Putamen (tissue), 1 donor: ENCODE measurements around the gene ATP8A2.
"Not testable (repeated sequence)": the region's sequence is repeated elsewhere in the genome, so short reads cannot be mapped to it uniquely, and the experiment has no call there.

ENCODE experiments used
- DNase-seq: peaks from one replicate; pipeline ENCODE4 v3.0.0-alpha.2; 2016; ENCODE audit warnings: low spot score

ATP8A2 gene

GRCh38 chr13:25463496-25463895 is 91.7 kb downstream of the ATP8A2 start:
- DNase-seq, result no peak

GRCh38 chr13:25466880-25467279 is 95.1 kb downstream of the ATP8A2 start:
- DNase-seq, result no peak

- peak; percentile 29 for DNase-seq
Measured at GRCh38 chr13:25468325-25469168, 96.8 kb downstream of the ATP8A2 start.

- DNase-seq, result no peak
Measured at GRCh38 chr13:25469169-25469525, 97.4 kb downstream of the ATP8A2 start.

GRCh38 chr13:25473864-25474263 is 102.1 kb downstream of the ATP8A2 start:
- DNase-seq, result no peak

DNA sequence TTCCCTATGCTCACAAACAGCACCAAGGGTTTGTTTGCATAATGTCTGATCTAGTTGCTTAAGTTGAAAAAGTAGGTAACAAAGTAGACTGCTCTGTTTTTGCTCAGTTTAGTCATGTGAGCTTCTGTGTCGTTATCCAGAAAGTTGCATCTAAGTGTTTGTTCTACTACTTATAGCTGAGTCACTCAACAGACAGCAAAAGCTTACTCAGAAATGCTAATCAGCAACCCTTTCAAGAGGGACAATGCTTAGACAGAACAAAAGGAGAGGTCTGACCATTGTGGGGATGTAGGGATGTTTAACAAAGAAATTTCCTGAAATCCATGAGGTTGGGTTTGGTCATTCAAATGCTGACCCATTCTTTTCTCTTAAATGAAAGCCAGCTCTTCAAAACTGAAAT is 106.4 kb downstream of the ATP8A2 start:
- DNase-seq, result no peak

- peak; percentile 70 for DNase-seq
Measured at GRCh38 chr13:25489238-25489637, 117.5 kb downstream of the ATP8A2 start.

DNA sequence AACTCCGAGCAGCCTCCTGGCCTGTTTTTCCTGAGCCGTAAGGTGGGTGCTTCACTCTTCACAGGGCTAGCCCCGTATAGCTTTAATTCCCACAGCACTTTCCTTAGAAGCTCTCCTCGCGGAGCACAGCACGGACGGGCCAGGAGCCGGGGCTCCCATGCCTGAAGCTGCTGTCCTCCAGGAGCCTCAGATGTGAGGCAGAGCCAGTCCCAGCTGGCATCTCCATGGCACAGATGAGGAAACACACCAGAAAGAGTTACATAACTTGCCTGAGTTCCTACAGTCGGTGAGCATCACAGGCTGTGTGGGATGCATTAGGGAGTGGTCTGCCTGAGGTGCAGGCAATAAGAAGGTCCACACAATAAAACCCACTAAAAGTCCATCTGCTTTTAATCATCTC is 118.5 kb downstream of the ATP8A2 start:
- peak; percentile 36 for DNase-seq

GRCh38 chr13:25493931-25494640 is 122.3 kb downstream of the ATP8A2 start:
- no peak for DNase-seq

GRCh38 chr13:25494698-25495411 is 123.1 kb downstream of the ATP8A2 start:
- no peak for DNase-seq

- no peak for DNase-seq
Measured at GRCh38 chr13:25501231-25501630, 129.5 kb downstream of the ATP8A2 start.

DNA sequence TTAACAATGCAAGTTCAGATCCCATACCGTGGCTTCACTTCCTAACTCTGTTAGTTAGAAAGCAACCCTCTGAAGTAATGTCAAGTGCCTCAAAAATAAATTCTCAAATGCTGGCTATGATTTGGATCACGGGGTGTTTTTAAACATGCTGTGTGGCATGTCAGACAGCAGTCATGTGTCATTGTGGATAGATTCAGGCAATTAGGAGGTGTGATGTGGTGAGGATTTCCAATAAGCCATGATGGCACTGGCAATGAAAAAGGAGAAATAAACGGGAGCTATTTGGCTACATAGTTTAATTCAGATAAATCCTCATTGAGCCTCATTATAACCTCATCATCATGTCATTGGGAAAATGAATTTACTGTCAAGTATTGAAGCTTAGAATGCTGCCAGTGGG is 130.3 kb downstream of the ATP8A2 start:
- no peak for DNase-seq

DNA sequence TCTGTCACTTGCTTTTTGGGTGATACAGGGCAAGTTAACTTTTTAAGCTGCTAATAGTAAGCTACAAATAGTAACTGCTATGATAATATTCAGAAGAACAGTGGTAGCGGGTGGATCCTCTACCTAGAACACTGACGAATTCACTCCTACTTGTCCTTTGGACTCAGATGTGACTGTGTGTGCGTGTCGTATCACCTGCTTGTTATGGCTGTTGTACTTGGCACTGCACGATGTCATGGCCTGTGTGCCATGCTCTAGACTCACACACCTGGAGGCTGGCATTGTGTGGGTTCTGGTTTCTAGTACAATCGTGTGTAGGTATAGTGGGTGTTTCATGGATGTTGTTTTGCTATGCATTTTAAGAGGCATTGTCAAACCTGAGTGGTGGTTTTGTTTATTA is 130.8 kb downstream of the ATP8A2 start:
- peak; percentile 46 for DNase-seq

DNA sequence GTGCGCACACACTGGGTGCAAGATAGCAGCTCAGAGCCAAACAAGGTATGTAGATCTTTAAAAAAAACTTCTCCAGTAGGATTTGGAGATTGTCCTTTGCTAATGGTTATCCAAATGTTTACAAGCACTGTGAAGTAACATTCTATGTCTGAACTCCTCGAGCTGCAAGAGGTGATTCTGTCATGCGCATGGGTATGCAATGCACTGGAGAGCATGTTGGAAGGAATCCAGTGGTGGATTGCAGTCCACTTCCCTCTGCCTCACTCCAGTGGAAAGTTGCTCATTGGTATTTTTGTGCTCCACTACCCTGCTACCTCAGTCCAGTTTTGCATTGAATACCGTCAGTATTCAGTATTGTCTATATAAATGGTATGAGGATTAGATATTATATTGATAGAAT is 132.1 kb downstream of the ATP8A2 start:
- DNase-seq, result no peak

DNA sequence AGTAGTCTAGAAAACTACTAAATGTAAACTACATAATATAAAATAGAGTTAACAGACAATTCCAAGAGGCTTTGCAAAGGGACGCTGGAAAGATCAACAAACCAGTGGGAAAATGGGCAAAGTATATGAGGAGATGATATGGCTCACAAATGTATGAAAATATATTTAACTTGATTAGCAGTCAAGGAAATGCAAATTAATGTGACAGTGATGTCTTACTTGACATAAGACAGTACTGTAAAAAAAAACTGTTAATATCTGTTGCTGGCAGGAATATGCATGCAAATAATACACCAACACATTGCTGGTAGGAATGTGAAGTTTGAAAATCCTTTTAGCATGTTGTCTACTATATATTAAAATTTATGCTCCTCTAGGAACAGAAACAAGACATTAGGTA is 136.1 kb downstream of the ATP8A2 start:
- no peak for DNase-seq

GRCh38 chr13:25513060-25513459 is 141.3 kb downstream of the ATP8A2 start:
- DNase-seq, result not testable (repeated sequence)

DNA sequence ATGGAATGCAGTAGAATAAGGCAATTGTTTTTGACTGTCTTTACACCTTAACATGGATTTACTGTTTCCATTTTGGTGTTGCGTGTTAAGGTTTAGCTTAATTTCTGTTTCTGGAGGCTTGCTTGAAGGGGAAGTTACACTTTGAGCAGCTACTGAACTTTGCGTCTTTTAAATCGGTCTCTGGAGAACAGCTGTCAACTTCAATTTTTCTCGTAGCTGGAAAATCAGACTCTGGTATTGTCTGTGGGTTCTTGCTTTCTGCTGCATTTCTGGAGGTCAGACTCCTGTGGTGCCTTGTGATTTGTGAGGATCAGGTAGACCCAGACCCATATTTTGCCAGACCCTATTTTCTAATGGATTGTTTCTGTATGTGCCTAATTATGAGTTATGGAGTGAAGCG is 146.7 kb downstream of the ATP8A2 start:
- no peak for DNase-seq

DNA sequence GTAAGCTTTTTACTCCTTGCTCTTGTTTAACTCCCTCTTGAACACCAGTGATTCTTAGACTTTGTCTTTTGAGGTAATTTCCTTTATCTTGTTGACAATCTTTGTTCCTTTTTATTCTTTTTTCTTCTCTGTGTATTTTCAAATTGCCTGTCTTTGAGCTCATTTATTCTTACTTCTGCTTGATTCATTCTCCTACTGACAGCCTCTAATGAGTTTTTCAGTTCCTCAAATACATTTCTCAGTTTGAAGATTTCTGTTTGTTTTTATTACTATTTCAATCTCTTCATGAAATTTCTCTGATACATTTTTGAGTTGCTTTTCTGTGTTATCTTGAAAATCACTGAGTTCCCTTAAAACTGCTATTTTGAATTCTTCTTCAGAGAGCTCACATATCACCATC is 154.1 kb downstream of the ATP8A2 start:
- no peak for DNase-seq

DNA sequence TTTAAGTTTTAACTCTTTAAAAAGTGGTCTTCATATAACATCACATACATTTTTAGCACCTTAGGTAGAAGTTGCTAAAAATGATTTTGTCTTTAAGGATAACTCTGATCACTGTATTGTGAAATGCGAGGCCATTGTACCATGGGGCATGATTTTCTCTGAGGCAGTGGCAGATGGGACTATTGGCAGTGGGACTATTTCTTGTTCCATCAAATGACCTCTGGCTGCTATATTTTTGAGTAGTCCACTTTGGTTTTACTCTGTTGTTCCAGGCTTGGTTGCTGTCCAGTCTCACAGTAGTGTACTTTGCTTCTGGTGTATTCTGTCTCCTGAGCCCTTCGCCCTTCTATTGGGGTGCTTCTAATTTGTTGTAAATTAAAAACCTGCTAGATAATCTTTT is 156.5 kb downstream of the ATP8A2 start:
- no peak for DNase-seq

- DNase-seq, result no peak
Measured at GRCh38 chr13:25529425-25529824, 157.7 kb downstream of the ATP8A2 start.

DNA sequence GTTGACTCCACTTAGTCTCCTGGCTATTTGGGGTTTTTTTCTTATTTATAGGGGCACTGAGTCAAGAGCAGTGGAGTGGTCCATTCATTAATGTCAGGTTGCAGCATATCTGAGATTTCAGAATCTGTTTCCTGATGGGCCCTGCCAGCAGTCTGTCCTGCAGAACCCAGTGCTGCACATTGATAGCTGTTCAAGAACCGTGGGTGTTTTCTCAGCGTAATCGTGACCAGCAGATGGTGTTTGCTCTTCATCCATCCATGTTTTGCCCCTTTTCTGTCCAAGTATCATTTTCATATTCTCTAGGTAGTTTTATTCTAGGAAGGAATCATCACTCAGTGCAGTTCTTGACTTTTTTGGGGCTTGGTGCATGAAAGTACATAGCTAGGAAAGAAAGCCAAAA is 166.5 kb downstream of the ATP8A2 start:
- peak; percentile 1 for DNase-seq

DNA sequence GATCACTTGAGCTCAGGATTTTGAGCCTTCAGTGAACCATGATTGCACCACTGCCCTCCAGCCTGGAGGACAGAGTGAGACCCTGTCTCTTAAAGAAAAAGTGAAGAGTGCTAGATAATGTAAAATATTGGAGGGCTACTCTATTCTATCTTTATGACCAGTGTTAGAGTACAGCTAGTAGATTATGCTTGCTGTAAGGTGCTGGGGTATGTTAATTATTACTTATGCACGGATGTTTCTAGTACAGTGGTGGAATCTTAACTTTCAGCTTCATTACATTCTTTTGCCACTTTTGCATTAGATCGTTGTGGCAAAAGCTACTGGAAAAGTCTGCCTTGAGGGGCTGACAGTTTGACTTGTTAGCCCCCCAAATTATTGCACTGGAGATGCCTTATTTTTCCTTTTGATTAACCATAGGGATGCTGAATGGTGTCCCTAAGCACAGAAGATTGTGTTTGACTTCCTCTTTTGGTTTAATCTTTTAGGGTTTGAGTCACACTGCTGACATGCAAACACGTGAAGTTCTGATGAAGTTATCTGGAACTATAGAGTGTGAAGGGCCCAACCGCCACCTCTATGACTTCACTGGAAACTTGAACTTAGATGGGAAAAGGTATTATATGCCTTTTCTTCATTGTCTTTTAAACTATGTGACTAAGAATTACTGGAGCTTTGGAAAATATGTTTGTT is 169.8 kb downstream of the ATP8A2 start:
- no peak for DNase-seq
